T-helper 9 cell (primary cell): ENCODE results near the gene TMEM132D.

ENCODE experiments used
- DNase-seq: peaks from one replicate; pipeline ENCODE4 v3.0.0-alpha.2; 2020

TMEM132D gene

DNA sequence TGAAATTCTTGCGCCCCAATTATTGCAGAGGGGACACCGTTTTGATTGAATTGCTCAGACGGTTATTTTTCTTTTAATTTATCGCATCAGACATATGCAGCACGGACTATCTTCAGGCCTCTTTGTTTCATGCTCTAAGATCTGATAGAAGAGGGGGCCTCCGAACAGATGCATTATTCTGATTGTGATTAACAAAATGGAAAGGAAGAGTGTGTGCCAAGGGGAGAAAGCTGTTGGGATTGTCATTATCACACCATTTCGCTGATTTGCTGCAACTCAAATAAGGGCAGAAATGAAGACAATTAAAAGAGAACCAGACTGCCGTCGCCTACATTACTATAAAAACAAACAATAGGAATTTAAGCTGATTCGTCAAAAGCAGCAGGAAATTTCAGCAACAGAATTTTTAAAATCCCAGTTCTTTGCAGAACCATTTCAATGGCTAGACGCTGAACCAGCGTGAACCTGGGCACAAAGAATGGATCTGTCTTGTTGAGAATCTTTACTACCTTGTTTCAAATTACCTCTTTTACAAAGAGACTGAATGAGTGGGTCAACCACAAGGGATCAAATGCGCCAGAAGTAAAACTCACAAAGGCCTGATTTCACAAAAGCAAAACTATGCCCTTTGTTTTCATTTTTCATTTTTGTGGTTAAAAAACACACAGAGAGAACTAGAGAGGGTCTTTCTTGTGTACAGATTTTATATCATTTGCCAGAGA lies 30.6 kb downstream of the TMEM132D start:
- DNase-seq, result no peak

DNA sequence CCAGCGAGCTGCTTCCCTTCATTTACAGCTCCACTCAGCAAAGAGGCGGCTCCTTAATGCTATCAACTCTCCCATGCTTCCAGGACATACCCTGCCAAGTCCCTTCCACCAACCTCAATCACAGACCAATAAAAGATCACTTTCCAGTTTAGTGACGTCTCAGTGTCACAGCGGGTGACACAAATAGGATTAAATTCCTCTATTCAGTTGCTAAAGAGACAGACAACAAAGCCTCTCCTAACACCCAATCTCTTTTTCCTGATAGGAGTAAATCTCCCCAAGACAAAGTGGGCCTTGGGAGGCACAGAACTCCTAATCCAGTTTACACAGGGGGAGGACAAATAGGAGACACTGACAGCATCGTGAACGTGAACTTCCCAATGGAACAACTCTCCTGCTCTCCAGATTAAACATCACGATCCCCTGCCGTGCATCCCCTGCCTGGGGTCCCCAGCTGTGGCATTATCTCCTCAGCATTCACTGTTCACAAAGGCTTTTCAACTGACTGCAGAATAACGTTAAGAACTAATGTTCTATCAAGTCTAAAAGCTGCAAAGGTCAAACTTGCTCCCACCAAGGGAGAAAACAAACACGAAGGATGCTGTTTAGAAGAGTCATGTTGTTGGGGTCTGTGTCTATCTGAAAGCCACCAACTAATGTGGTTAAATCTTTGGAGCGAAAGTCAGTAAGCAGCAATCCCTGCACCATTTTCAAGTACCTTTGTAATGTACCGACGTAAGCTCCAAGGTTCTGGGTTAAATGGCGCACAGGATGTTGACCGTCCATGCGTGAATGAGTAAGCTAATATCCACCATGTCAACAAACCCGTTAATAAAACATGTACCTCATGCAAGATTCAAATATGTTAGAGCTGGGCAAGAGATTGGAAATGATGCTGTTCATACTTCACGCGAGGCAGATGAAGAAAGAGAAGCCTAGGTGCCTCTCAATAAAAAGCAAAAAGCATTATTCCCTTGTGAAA lies 31.5 kb downstream of the TMEM132D start:
- DNase-seq, result no peak

DNA sequence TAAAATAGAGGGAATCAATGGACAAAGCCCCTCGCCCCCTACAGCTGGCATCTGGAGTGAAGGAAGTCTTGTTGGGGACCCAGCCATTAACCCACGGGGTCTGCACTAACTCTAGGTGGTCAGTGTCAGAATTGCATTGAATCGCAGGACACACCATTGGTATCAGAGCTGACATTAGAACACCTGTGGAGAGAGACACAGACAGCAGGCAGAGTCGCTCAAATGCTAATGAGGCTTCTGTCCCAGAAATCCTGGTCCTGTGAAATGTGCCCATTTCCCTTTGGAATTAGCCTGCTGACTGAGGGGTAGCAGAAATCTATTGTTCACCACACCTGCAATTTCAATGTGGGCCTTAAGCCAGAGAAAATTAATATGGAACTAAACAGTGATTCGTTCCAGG lies 33.0 kb downstream of the TMEM132D start:
- DNase-seq, result no peak

DNA sequence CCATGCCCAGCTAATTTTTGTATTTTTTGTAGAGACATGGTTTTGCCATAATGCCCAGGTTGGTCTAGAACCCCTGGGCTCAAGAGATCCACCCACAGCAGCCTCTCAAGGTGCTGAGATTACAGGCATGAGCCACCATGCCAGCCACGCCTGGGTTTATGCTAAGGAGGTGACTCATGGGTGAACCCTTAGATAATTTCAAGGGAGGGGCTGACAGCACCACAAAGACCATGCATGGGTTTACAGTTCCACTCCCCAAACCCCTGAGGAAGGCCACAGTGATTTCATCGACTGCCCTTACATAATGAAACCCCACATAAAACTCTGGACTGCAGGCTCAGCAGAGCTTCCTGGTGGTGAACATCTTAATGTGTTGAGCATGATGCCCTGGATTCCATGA lies 33.7 kb downstream of the TMEM132D start:
- no peak for DNase-seq

DNA sequence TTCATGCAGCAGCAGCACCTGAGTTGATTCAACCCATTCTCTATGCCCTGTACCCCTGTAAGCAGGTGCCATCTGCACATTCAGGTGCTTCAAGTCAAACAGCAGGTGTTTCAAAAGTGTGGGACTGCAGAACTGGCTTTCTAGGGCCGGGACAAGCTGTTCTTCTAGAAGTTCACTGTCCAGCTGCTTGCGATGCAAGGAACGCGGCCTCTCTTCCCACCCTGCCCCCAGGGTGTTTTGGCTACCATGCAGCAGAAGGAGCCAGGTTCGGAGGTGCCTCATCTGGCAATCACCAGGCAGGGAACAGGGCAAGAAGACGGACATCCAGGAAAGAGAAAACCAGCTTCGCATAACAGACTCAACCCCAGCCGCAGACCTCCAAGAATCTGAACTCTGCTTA lies 35.2 kb downstream of the TMEM132D start:
- DNase-seq, result no peak

DNA sequence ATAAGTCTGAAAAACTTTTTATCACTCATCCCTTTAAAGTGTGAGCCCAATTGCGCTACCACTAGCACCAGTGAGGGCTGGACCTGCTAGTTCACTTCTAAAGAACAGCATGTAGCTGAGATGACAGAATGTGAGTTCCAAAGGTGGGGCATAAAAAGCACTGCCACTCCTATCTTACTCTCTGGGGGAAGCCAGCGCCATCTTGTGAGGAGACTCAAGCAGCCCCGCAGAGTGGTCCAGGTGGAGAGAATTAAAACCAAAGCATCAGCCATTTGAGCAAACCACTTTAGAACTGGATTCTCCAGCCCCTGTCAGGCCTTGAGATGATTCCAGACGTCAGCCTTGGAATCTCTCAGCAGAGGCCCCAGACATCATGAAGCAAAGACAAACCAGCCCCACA lies 39.9 kb downstream of the TMEM132D start:
- DNase-seq, result no peak

DNA sequence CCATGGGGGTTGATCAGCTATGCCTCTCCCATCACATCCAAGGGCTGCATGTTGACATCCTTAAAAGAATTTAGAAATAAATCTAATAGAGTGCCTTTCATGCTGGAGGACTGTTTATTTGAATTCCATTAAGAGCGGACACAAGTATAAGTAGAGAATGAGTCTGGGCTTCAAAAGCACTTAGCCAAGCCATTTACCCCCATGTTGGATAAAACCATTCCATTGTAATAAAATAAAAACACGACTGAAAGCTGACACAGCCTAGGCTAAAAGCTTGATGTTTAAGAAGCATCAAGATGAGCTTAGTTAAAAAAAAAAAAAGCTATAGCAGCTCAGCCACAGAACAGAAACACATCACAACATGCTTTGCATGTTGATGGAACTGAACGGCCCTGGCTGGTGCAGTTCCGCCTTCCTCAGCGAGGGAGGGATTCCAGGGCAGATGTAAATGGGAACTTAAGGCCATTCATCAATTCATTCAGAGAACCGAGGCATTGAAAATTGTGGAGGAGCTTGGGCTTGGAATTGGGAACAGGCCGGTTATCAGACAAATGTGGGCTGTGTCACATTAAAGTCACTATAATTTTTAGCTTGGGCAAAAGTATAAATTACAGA lies 41.2 kb downstream of the TMEM132D start:
- no peak for DNase-seq

DNA sequence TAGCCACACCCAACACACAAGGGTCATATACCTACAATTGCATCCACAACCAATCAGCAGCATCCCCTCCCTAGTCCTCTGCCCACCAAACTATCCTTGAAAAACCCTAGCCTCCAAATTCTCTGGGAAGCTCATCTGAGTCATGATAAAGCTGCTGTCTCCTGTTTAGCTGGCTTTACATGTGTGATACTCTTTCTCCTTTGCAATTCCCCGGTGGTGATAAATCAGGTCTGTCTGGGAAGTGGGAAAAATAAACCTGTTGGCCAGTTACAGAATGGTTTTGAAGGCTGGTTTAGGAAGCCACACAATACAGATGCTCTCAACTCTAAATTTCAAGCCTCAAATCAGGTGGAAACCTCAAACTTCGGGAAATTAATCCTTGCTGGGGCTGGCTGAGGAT lies 41.9 kb downstream of the TMEM132D start:
- DNase-seq, result no peak

DNA sequence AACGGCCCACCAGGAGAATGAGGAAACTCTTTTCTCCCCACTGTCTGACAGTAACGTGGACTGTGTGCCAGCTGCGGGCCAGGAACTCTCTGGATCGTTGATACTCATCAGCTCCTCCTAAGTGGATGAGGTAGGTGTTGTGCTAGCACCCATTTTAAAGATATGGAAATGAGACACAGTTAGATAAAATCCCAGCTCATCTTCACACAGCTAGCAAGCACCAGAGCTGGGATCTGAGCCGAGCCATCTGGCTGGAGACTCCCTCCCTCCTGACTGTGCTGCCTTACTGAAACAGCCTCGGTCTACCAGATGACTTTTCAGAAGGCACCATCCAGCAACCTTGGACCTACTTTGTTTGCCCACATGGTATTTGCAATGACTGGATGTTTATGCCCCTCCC lies 49.2 kb downstream of the TMEM132D start:
- DNase-seq, result no peak

DNA sequence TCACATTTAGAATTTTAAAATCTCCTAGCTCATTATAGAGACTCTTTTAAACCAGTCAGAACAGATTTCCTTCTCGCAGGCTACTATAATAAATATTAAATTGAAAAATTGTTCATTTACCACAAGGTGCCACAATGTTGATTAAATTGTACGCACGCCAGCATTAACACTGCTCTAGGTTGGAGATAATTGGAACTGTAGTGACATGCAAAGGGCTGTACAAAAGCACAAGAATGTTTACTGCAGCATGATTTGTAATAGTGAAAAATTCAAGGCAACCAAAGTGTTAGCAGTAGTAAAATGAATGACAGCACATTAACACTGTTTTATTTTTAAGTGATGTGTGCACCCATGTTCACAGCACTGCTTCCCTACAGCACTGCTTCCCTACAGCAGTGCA lies 52.5 kb downstream of the TMEM132D start:
- DNase-seq, result no peak

DNA sequence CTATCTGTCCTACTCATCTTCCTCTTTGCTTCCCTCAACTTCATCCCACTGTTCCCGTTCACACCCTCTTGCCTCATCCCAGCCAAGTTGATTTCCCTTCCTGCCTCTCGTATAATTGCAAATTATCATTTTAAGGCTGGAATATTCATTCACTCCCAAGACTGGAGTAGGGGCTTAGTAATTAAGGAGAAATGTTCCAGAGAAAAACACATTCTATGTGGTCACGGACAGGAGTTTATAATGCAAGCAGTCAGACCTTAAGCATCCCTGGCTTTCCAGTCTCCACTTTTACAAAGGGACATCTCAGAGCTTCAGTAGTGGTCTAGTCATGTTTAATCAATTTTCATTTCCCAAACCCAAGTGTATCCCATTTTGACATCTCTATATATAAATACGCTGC lies 54.9 kb downstream of the TMEM132D start:
- DNase-seq, result no peak

DNA sequence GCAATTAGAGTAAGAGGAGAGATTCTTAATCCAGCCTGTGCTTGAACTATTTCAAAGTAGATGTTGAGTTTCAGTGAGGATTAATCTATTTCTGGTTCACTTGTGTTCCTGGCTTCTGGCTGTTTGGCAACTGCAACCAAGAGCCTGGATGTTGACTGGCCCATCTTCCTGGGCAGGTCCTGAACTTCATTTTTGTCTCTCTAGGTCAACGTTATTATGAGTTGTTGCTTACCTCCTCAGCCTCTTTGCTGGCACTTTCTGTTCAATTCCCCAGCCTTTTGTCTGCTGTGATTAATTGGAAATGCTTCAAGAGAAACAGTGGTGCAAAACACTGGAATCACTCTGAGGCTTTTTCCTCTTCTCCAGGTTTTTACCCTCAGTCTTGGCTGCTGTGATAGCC lies 56.8 kb downstream of the TMEM132D start:
- no peak for DNase-seq

DNA sequence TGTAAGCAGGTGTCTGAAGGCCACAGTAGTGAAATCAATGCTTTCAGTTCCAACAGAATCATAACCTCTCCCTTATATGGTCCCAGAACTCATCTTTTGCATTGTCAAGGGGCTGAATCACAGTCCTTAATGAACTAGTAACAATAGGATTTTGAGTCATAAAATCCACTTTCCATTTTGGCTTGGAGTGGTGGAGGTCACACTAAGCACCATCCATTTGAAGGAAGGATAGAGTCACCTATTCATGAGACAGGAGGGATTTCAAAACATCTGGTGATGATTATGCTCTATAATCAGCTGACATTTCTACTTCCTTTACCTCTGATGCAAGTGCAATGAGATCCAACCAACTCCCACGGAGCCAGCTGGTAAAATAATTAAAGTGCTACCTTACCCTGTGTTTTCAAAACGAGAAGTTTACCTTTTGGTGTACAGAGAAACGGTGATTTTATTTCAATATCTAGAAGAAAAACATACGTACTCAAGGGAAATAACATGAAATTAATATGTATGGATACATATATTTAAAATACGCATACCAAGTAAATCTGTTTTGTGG lies 59.1 kb downstream of the TMEM132D start:
- DNase-seq, result no peak

DNA sequence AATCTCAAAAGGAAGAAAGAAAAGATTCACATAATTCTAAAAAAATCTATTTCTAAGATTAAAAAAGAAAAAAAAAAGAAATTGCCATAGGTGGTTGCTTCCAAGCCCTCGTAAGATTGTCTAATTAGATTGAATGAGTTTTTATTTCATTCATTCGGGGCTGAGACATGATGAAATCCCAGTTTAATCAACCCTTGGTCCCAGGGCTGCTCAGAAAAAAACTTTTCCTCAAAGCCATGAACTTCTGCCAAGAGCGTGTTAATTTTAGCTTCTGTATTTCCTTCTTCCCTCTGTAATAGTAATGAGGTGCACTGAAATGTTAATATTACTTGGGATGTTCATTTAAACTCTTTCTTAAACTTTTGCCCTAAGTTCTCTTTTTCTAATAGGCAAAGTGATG lies 62.6 kb downstream of the TMEM132D start:
- no peak for DNase-seq

DNA sequence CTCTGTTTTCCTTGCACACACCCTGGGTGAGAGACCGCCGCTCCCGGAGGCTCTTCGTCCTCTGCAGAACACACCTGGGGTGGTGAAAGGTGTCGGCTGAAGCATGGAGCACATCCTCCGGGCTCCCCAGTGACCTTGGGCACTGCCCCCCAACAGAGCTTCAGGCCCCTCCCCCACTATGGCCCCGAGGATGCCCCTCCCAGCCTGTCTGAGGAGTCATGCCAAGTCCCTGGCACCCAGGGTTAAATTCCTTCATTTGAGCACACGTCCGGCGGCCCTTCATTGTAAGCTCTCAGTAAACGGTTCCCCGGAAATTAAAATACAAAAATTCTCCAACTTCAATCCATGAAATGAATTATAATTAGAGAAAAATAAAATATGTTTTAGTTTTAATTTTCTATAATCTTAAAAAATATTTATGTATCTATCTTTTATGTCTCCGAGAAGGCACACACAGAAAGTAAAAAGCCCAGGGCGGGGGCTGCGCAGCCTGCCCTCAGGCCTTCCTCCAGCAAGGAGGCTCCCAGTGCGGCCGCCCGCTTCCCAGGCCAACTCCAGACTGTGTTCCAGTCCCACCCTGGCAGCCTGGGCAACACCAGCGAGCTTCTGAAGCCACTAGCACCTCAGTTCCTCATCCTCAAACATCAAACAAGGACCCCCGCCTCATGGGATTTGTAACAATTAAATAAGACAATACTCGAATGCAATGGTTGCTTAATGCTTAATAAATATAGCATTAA lies 63.5 kb downstream of the TMEM132D start:
- no peak for DNase-seq

DNA sequence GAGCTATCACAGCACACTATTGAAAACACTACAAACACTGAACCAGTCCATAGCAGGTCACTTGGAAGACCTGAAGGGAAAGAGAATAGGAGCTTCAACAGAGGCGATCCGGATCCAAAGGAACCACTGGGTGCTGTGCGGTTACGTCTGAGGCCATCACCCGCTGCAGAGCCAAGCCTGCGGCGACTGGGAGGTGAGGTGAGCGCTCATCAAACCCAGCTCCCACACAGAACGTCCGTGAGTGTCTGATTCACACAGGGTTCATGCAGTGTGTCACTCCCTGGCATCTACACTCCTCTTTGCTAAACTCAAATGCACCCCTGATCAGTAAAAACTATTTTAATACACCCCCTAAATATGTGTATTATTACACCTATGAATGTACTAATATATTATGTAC lies 64.1 kb downstream of the TMEM132D start:
- DNase-seq, result no peak

DNA sequence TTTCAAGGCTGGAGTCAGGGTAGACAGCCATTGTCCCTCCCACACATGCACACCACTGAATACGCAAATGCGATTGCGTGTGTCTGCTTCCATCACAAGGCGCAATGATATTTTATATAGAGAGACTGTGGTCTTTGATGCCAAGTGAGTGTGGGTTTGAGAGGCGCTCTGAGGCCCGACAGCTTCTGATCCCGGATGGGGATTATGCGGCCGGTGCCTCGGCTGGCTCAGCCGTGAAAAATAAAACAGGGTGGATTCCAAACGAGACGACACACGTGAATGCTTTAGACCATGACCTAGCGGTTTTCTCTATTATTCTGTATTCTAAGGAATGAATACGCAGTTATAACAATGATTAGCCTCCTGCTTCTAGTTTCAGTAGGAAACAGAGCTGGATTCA lies 72.5 kb downstream of the TMEM132D start:
- no peak for DNase-seq

DNA sequence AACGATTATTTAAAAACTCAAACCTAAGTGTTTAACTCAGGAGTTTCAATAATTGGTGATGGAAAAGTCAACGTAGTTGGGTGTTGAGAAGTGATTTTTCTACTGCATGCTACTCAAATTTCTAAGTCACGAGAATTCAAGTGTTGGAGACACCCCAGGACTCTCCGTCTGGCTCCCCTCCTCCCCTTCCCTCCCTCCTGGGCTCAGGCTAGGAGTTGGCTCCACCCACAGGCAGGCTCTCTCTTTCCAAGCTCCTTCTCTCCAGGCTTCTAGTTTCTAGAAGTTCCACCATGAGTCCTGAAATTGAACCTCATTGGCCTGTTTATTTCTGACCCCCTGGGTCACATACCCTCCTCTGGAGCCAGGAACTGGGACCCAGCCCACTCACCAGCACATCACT lies 73.0 kb downstream of the TMEM132D start:
- DNase-seq, result no peak

DNA sequence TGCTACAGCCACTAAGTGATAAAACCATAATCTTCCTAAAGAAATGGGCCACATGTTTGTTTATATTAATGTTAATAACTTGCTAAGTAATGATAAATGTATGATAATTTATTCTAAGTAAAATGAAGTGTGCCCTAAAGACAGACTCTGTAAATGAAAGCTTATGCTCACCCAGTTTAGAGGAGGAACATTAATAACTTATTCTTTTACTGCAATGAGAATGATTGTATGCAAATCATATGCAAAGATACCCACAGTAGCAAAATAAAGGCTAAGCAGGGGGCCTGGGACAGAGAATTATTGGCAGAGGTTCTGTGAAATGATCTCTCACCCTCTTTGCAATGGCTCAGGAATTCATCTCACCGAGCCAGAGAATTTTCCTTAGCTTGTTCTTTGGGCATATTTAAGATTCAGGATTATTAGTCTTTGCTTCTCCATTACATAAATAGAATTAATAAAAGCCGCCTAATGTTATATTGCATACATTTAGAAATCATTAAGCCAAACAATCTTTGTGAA lies 75.9 kb downstream of the TMEM132D start:
- no peak for DNase-seq

DNA sequence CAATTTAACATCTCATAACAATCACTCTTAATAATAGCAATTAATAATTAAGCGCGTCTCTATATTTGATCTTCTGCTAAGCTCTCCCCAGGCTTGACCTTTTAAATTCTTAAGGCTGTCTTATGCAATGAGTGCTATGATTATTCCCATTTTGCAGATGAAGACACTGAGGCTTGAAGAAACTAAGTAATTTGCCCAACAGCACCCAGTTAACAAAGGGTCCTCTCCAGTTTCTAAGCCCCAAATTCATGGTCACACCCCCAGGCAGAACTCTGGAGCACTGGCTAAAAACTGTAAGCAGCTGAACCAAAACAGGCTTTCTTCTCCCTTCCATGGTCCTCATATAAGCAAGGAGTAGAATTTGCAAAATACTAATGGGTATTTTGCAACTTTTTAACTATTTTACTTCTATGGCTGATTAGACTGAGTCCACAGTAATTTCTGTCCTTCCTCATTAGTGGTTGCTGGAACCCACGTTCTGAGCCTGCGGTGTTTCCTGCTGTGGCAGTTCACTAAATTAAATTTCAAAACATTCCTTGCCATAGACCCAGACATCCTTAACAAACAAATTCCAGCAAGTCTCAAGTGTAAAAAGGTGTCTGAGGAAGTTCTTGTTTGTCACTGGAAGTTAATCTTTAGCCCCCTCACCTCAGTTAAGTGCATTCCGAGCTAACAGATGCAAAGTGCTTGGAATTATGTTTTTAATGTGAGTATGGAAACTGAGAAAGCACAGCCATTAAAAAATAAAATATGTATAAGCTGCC lies 76.5 kb downstream of the TMEM132D start:
- no peak for DNase-seq

DNA sequence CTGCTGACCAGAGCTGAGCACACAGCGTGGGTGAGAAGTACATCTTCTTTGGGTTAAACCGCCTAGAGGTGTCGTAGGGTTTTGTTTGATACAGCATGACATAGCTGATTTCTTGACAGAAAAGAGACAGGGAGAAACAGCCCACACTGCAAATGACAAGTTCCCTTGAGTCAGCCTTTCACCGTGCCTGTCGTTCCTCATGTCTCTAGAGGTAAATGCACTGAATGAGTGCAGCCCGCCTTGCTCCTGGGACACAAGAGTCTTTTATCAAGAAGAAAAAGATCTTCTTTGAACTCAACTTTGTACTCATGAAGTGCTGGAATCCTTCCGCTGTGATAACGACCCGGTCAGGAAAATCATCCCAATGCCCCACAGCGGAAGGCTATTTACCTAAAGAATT lies 77.6 kb downstream of the TMEM132D start:
- DNase-seq, result no peak

DNA sequence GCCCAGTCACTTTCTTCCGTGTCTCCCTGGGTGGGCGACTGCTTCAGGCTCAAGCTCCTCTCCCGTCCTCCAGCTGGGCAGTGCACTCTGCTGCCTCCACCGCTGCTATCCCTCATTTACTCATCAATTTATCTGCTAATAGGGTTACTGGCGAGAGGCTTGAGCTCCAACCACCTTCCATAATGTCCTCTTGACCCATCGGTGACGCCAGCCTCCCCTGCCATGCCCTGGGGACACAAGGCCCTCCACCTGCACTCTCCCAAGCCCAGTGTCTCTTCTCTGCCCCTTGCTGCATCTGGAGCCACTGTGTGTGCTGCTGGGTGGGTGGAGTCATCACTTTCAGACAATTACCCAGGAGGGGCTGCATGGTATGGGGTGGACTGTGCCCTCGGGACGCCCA lies 78.5 kb downstream of the TMEM132D start:
- DNase-seq, result no peak
